HepG2 (cell line): ENCODE results near the gene SCYL1. TPM values are rescaled to one million over a fixed set of nuclear protein-coding genes. Genes with fewer than 3 reads are reported as not detected.

Experiments used
- ATAC-seq: fragments of 200-7000 bp; cut with Tn5 transposase; 3 replicates; pipeline ENCODE4 v1.9.1; 2020; ENCODE audit warnings: mild to moderate bottlenecking, moderate library complexity
- BruUV-seq: library from RNA; stranded (reverse); fragments of 400-500 nt; replicated peaks from 2 replicates; lab custom pipeline; 2021; lab: Mats Ljungman, UMichigan
- CTCF ChIA-PET: fragments of 300-600 bp; formaldehyde crosslinking; extraction: SDS; loops from one replicate; lab custom pipeline; 2021; ENCODE audit warnings: low total read pairs, inconsistent platforms, low intra/inter-chr PET ratio; lab: Yijun Ruan, JAX
- POLR2A ChIA-PET: fragments of 350-600 bp; sonication (Branson Sonifier 250); formaldehyde crosslinking; loops from one replicate; lab custom pipeline; 2020; ENCODE audit warnings: antibody characterized with exemption, inconsistent platforms; lab: Yijun Ruan, JAX
- DNase-seq: peaks from one replicate; pipeline ENCODE4 v3.0.0-alpha.2; 2015; ENCODE audit warnings: low spot score
- FAIRE-seq: peaks from 3 replicates; lab custom pipeline; 2011; peaks lifted over from hg19 to GRCh38; lab: Jason Lieb, UNC
- H2AFZ ChIP-seq: one replicate; pipeline ENCODE4 v1.6.1; 2011; ENCODE audit warnings: low read length, inconsistent platforms
- H3K27ac ChIP-seq: fragments of 300-600 bp; 3 replicates; pipeline ENCODE4 v1.8.0; 2011; ENCODE audit warnings: mixed run types, mild to moderate bottlenecking, mixed read lengths, low read length, inconsistent platforms; ENCODE audit not compliant: insufficient read depth; ENCODE audit errors: extremely low read length
- H3K27me3 ChIP-seq, 2 experiments: fragments of 200-600 bp in 1 of 2; 2 replicates in 1 of 2; 3 replicates in 1 of 2; pipeline versions ENCODE4 v1.6.0 to v1.8.0; 2011; ENCODE audit warnings: low read length in 2 of 2, mild to moderate bottlenecking in 2 of 2, moderate library complexity in 2 of 2, inconsistent platforms in 1 of 2; ENCODE audit not compliant: insufficient read depth in 2 of 2, control insufficient read depth in 1 of 2
- H3K36me3 ChIP-seq, 2 experiments: fragments of 200-600 bp in 1 of 2; replicated peaks in 1 of 2; 2 replicates in 1 of 2; 3 replicates in 1 of 2; pipeline versions ENCODE4 v1.5.1 to v1.8.0; 2011; ENCODE audit warnings: low read length in 2 of 2, inconsistent platforms in 1 of 2; ENCODE audit not compliant: insufficient read depth in 2 of 2, control insufficient read depth in 1 of 2
- H3K4me1 ChIP-seq: 2 replicates; pipeline ENCODE4 v1.5.1; 2012; ENCODE audit warnings: low read length, inconsistent platforms; ENCODE audit not compliant: insufficient read depth
- H3K4me2 ChIP-seq: 2 replicates; pipeline ENCODE4 v1.6.0; 2011; ENCODE audit warnings: low read depth, low read length, inconsistent platforms
- H3K4me3 ChIP-seq, 3 experiments: fragments of 200-600 bp in 1 of 3; sonication (generic), shearing (Covaris generic) in 1 of 3; replicated peaks in 1 of 3; 2 replicates each; pipeline ENCODE4 v1.5.1; 2011 to 2016; ENCODE audit warnings: low read length in 3 of 3, inconsistent platforms in 2 of 3, low read depth in 2 of 3, mild to moderate bottlenecking in 2 of 3, control low read depth in 1 of 3, mixed read lengths in 1 of 3; ENCODE audit not compliant: insufficient read depth in 1 of 3
- H3K79me2 ChIP-seq: one replicate; pipeline ENCODE4 v1.6.1; 2011; ENCODE audit warnings: low read length, inconsistent platforms; ENCODE audit not compliant: insufficient read depth
- H3K9ac ChIP-seq: 2 replicates; pipeline ENCODE4 v1.6.0; 2011; ENCODE audit warnings: mild to moderate bottlenecking, low read depth, low read length, inconsistent platforms; ENCODE audit not compliant: insufficient read depth
- H3K9me3 ChIP-seq: 2 replicates; pipeline ENCODE4 v1.5.1; 2012; ENCODE audit warnings: mild to moderate bottlenecking, low read length
- H4K20me1 ChIP-seq: 2 replicates; pipeline ENCODE4 v1.6.0; 2011; ENCODE audit warnings: inconsistent platforms, mild to moderate bottlenecking, low read length, moderate library complexity; ENCODE audit not compliant: insufficient read depth
- CBX5 ChIP-seq: sonication (generic); formaldehyde crosslinking; IDR thresholded peaks from 2 replicates; pipeline ENCODE4 v1.4.0; 2020; ENCODE audit warnings: missing genetic modification reagents, borderline replicate concordance
- ETS1 ChIP-seq: sonication (generic); formaldehyde crosslinking; IDR thresholded peaks from 2 replicates; pipeline ENCODE4 v1.4.0; 2020; ENCODE audit warnings: missing genetic modification reagents
- HDAC1 ChIP-seq: sonication (generic); formaldehyde crosslinking; IDR thresholded peaks from 2 replicates; pipeline ENCODE4 v1.5.1; 2020; ENCODE audit warnings: mild to moderate bottlenecking, missing genetic modification reagents
- HNF1B ChIP-seq: sonication (generic); formaldehyde crosslinking; IDR thresholded peaks from 2 replicates; pipeline ENCODE4 v1.5.1; 2020; ENCODE audit warnings: mild to moderate bottlenecking, moderate library complexity, missing genetic modification reagents
- HNRNPLL ChIP-seq: fragments of 200-400 bp; formaldehyde crosslinking; IDR thresholded peaks from 2 replicates; pipeline ENCODE4 v1.6.1; 2017; ENCODE audit warnings: mild to moderate bottlenecking, low read depth, low read length; ENCODE audit not compliant: poor library complexity, severe bottlenecking
- KDM1A ChIP-seq: IDR thresholded peaks from 2 replicates; pipeline ENCODE4 v1.6.1; 2016; ENCODE audit warnings: missing compliant biosample characterization
- POLR2AphosphoS5 ChIP-seq: IDR thresholded peaks from 2 replicates; pipeline ENCODE4 v1.6.1; 2012; ENCODE audit warnings: low read depth, low read length
- TCF7 ChIP-seq: sonication (generic); IDR thresholded peaks from 2 replicates; pipeline ENCODE4 v1.6.1; 2016; ENCODE audit warnings: antibody characterized with exemption, low read depth
- YEATS4 ChIP-seq: sonication (generic); formaldehyde crosslinking; IDR thresholded peaks from 2 replicates; pipeline ENCODE4 v1.4.0; 2020; ENCODE audit warnings: missing genetic modification reagents, borderline replicate concordance
- ZBTB38 ChIP-seq: sonication (generic); formaldehyde crosslinking; IDR thresholded peaks from 2 replicates; pipeline ENCODE4 v1.5.1; 2020; ENCODE audit warnings: mild to moderate bottlenecking, missing genetic modification reagents
- ZFP91 ChIP-seq: sonication (generic); formaldehyde crosslinking; IDR thresholded peaks from 2 replicates; pipeline ENCODE4 v1.9.0; 2022; ENCODE audit warnings: missing genetic modification reagents, mild to moderate bottlenecking, borderline replicate concordance
- ZMYM2 ChIP-seq: sonication (generic); formaldehyde crosslinking; IDR thresholded peaks from 2 replicates; pipeline ENCODE4 v1.8.0; 2022; ENCODE audit warnings: mild to moderate bottlenecking, missing genetic modification reagents
- ZNF512B ChIP-seq: sonication (generic); formaldehyde crosslinking; IDR thresholded peaks from 2 replicates; pipeline ENCODE4 v1.5.1; 2020; ENCODE audit warnings: missing genetic modification reagents, mild to moderate bottlenecking, borderline replicate concordance
- ZNF629 ChIP-seq: sonication (generic); formaldehyde crosslinking; conservative IDR thresholded peaks from 2 replicates; pipeline ENCODE4 v1.5.0; 2020; ENCODE audit warnings: missing genetic modification reagents
- ZSCAN25 ChIP-seq: sonication (generic); formaldehyde crosslinking; IDR thresholded peaks from 2 replicates; pipeline ENCODE4 v1.8.0; 2022; ENCODE audit warnings: mild to moderate bottlenecking, missing genetic modification reagents
- WGBS: methylation state at CpG from one replicate; pipeline ENCODE4 v1.1.6; 2017; ENCODE audit warnings: low lambda C conversion rate; 5-methylcytosine and 5-hydroxymethylcytosine counted together
- in situ Hi-C: cut with HindIII; loops from 2 replicates; pipeline ENCODE4 v1.10.0; 2017; ENCODE audit warnings: low pct_unique_long_range_greater_than_20kb; ENCODE audit not compliant: extremely low pct_ligation_motif_present
- intact Hi-C: fragments of 100-400 bp; cut with micrococcal nuclease; formaldehyde crosslinking; loops from one replicate; pipeline ENCODE4 v1.10.0; 2022; ENCODE audit not compliant: unreplicated experiment
- polyA plus RNA-seq, 8 experiments: library from polyadenylated mRNA; depleted of rRNA in 3 of 8; stranded (reverse) in 7 of 8; unstranded in 1 of 8; fragments of >200 nt; fragmentation: Illumina TruSeq in 4 of 8; extraction: Trizol in 4 of 8; gene quantifications; 2 replicates each; pipeline versions ENCODE4 v1.2.1 to v1.2.3, GENCODE V29; 2011 to 2016; ENCODE audit warnings: low read depth in 4 of 8, missing spikeins in 1 of 8, mixed read lengths in 1 of 8; ENCODE audit not compliant: insufficient read depth in 1 of 8
- total RNA-seq, 5 experiments: library from RNA; depleted of rRNA; stranded (reverse); fragments of >200 nt; fragmentation: Illumina TruSeq; extraction: Trizol; gene quantifications; 2 replicates each; pipeline ENCODE4 v1.2.3, GENCODE V29; 2016; ENCODE audit warnings: low read depth in 1 of 5

Gene SCYL1
- total and polyA plus RNA-seq, 2 of the 13 experiments (the other 11 are each of a cell fraction or from before 2014, with no cell fraction given): 65.9 to 103 TPM

- peaks cover 54% of the 10 kb centered on the region for H3K4me1 ChIP-seq
- H3K27ac ChIP-seq: no peak overlapping the region
- 26% methylated on average over 8 of the region's 28 CpGs for WGBS
- H3K9ac ChIP-seq: peak overlapping the region; percentile 59; the same call in 1 of the 2 replicates
- H2AFZ ChIP-seq: no peak overlapping the region
- ATAC-seq (no peak; the same call in 2 of the 3 replicates), FAIRE-seq (no peak), DNase-seq (no peak)
- peaks cover 3 to 5% of the 10 kb centered on the region in 2 experiments; a peak in 2 of 5 replicates for H3K36me3 ChIP-seq
- H3K9me3 ChIP-seq: no peaks in the 10 kb centered on the region
- POLR2A ChIA-PET: interaction anchor here (1.0 to 1.7 kb wide), 3 partner anchors 14 to 219 kb away, joined by 3 to 7 read pairs (median 3); no protein-coding TSS in a partner anchor
- no TSS peak for BruUV-seq
- intact Hi-C loops (no loop called here), in situ Hi-C loops (loop anchor here (5.0 kb wide), 1 partner anchor 37 kb away; the partner anchor contains the start of gene MAP3K11)
- H3K27me3 ChIP-seq: no peaks in the 10 kb centered on the region; a peak in 1 of 5 replicates
- H3K79me2 ChIP-seq: peaks cover 19% of the 10 kb centered on the region
- peak overlapping the region; percentile 61 to 77 (median 73); a peak in 5 of 6 replicates for H3K4me3 ChIP-seq
- no peaks in the 10 kb centered on the region; the same call in 1 of the 2 replicates for H4K20me1 ChIP-seq
- CTCF ChIA-PET: interaction anchor here (1.8 kb wide), 1 partner anchor 13 kb away, joined by 16 read pairs; no protein-coding TSS in a partner anchor
- H3K4me2 ChIP-seq: peak overlapping the region; percentile 95
- TF ChIP-seq ZBTB38 (0 out of 2 replicates have a peak, but pooled peaks have one; percentile 2), ZSCAN25 (CRISPR knock-in tag) (peak; percentile 6; the same call in 1 of the 2 replicates), KDM1A (CRISPR knock-in tag) (peak; percentile 79), HDAC1 (peak; percentile 24; the same call in 1 of the 2 replicates), YEATS4 (CRISPR knock-in tag) (no peak), CBX5 (0 out of 2 replicates have a peak, but pooled peaks have one; percentile 9), ZNF512B (0 out of 2 replicates have a peak, but pooled peaks have one; percentile 2), HNRNPLL (no peak), ETS1 (CRISPR knock-in tag) (no peak), ZFP91 (CRISPR knock-in tag) (0 out of 2 replicates have a peak, but pooled peaks have one; percentile 22), TCF7 (no peak), HNF1B (peak; percentile 34; the same call in 1 of the 2 replicates), ZNF629 (CRISPR knock-in tag) (peak; percentile 97), POLR2AphosphoS5 (no peak), ZMYM2 (CRISPR knock-in tag) (peak; percentile 49; the same call in 1 of the 2 replicates)
Observed at GRCh38 chr11:65574811-65575567, 50.1 kb downstream of the SCYL1 start.
